Gastrocnemius medialis (tissue), 4 donors: Measurements from ENCODE around the gene VMP1.

Experiments
- CTCF ChIP-seq, 5 experiments: fragments of 450-650 bp in 3 of 5; fragments of 200-600 bp in 2 of 5; sonication (generic) in 2 of 5; IDR thresholded peaks in 4 of 5; conservative IDR thresholded peaks in 1 of 5; 1 replicate in 4 of 5; 2 replicates in 1 of 5; pipeline ENCODE4 v1.5.1; 2016 to 2019; ENCODE audit warnings: antibody characterized with exemption in 5 of 5, mild to moderate bottlenecking in 3 of 5, moderate library complexity in 3 of 5
- POLR2A ChIP-seq, 2 donors: fragments of 450-650 bp; IDR thresholded peaks; one replicate each; pipeline ENCODE4 v1.6.1; 2017; ENCODE audit warnings: antibody characterized with exemption in 2 of 2, mild to moderate bottlenecking in 2 of 2, moderate library complexity in 2 of 2

DNA sequence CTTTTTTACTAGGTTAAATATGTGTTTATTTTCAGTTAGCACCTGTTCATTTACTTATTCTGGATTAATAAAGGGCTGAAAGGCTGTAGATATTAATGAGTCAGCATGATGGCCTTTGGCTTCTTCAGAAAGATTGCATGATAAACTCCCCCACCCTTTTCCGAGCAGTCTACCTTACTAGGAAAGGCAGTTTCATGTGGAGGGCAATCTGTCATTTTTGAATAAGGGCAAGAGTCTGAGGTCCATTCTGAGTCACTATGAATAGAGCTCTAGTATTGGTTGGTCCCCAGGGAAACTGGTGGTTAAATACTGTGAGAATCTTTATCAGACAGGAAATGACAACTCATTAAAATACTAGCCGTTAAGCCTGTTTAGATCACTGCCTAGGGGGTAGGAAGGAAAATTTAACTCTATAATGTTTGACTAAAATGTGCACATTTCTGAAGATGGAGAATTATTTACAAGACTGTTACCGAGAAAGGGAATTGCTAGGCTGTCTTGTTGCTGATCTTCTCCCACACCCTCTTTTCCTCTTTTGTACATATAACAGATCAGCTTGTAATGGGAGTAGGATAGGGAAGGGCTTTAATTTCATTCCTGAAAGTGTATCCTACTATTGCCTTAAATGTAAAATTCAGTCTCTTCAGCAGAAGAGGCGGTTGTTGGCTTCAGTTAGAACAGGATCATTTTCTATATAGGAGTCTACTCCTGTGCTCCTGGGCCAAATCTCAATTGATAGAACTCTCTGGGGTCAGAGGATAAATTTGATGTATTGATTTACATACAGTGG lies 122.0 kb downstream of the VMP1 start:
- TF ChIP-seq CTCF (IDR thresholded peaks at IDR 0.05 in 4 of 5, conservative IDR thresholded peaks at IDR 0.05 in 1 of 5), result no peak
- TF ChIP-seq POLR2A (IDR thresholded peaks at IDR 0.05), result no peak
